Fibroblast of skin of left biceps (primary cell): ENCODE results near the gene DYNLT1.
"Not testable (repeated sequence)": the region's sequence is repeated elsewhere in the genome, so short reads cannot be mapped to it uniquely, and the experiment has no call there.

Source experiments
- DNase-seq, 2 experiments: peaks; one replicate each; pipeline ENCODE4 v3.0.0-alpha.2; 2013; ENCODE audit warnings: low read depth in 2 of 2

Gene DYNLT1

GRCh38 chr6:158644231-158645063 is at the start of gene DYNLT1:
Gene DYNLT1, minus strand, starts transcription at chr6:158644743. Its CDS starts 35 bp downstream, at chr6:158644708.
- DNase-seq: peak; percentile 69 to 71

GRCh38 chr6:158688860-158689259 is 44.3 kb upstream of the DYNLT1 start:
- DNase-seq: no peak

DNA sequence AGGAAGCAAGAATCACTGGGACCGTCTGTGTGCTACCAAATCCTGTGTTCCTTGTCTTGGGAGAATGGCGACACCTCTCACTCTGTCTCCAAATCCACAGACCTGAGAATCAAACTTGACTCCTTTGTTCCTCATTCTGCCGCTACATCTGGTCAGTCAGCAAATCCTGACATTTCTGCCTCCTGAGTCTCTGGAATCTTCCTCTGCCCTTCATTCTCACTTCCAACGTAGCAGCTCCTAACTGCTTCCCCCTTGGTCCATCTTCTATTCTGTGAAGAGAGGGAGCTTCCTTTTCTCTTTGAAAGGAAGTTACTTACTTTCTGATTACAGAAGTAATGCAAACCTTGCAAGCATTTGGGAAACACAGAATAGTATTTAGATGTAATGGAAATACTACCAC is 43.0 kb upstream of the DYNLT1 start:
- no peak for DNase-seq

DNA sequence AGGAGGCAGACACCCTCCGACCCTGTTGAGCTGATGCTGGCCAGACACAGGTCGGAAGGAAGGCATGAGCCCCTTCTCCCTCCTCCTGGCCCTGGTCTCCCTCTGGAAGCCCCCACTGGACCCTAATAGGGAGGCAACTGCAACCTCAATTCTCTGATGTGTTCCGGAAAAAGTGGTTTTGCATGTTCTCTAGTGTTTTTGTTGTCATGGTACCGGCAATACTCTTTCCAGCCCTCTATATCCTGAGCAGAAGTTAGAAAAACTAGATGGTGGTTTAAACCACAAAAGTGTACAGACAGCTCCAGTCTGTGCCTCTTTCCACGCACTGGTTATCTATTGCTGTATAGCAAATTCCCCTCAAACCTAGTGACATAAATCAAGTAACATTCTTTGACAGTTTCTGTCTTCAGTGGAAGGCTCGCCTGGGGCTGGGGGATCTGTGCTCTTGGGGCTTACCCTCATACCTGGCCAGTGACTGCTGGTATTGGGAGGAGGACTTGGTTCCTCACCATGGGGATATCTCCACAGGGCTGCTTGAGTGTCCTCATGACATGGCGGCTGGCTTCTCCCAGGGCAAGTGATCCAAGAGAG is 42.3 kb upstream of the DYNLT1 start:
- DNase-seq: no peak

DNA sequence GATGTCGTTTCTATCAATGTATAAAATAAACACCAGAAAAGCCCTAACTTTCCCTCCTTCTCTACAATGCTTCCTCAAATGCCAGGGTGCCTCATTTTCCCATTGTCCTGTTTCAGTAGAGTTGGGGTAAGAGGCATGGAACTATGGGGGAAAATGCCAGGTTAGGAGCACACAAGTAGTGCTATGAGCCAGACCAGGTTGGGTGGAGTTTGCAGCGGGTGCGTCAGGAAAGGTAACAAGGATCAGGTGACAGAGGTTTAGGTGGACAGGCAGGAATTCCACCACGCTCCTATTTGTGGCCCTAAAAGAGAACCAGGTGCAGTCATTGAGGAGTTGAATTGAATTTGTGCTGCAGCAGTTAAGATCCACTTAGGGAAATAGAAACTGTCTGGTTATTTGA is 41.8 kb upstream of the DYNLT1 start:
- DNase-seq: no peak

GRCh38 chr6:158684745-158685324 is 40.3 kb upstream of the DYNLT1 start:
- DNase-seq: no peak

DNA sequence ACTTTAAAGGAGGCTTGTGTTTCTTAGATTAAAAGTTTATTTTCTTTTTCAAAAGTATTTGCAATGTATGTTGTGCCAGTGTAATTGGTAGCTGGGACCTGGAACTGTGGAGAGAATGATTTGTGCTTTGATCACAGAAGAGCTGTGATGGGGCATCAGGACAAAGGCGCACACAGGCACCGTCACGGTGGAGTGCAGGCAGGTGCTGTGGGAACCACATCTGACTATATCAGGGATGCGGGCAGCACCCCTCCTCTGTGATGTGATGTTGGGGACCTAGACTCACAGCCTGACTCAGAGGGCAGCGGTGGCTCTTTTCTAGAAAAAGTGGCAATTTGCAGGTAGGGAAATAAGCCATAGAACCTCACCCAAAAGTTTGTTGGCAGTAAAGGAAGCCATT is 39.8 kb upstream of the DYNLT1 start:
- DNase-seq: no peak

DNA sequence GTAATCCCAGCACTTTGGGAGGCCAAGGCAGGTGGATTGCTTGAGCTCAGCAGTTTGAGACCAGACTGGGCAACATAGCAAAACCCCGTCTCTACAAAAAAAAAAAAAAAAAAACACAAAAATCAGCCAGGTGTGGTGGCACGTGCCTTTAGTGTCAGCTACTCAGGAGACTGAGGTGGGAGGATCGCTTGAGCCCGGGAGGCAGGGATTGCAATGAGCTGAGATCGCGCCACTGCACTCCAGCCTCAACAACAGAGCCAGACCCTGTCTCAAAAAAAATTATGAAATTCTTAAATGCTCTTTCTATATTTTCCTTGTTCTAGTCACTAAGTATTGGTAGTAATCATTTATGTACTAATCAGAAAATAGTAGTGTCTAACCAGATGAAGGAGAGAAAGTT is 35.9 kb upstream of the DYNLT1 start:
- no peak for DNase-seq

DNA sequence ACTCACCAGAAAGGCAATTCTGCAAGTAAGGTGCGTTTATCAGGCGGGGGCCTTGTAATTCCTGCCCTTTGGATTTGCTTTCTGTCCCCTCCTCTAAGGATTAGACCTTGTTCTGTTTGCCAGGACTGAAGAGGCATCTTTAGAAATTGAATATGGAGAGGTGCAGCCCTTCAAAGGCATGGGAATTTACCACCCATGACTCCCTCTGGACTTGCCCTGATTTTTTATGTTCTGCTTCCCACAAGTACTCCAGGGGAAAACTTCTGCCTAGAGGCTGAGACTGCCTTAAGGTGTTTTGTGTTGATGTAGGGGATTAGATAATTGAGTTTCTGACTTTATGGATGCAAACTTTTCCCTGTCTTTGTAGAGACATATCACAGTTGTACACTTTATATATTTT is 35.5 kb upstream of the DYNLT1 start:
- no peak for DNase-seq

GRCh38 chr6:158677906-158678578 is 33.5 kb upstream of the DYNLT1 start:
- no peak for DNase-seq

DNA sequence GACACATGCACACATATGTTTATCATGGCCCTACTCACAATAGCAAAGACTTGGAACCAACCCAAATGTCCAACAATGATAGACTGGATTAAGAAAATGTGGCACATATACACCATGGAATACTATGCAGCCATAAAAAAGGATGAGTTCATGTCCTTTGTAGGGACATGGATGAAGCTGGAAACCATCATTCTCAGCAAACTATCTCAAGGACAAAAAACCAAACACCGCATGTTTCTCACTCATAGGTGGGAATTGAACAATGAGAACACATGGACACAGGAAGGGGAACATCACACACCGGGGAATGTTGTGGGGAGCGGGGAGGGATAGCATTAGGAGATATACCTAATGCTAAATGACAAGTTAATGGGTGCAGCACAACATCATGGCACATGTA is 32.6 kb upstream of the DYNLT1 start:
- not testable (repeated sequence) for DNase-seq

GRCh38 chr6:158674342-158675131 is 30.0 kb upstream of the DYNLT1 start:
- DNase-seq: no peak

- no peak for DNase-seq
Measured at GRCh38 chr6:158672726-158673125, 28.2 kb upstream of the DYNLT1 start.

DNA sequence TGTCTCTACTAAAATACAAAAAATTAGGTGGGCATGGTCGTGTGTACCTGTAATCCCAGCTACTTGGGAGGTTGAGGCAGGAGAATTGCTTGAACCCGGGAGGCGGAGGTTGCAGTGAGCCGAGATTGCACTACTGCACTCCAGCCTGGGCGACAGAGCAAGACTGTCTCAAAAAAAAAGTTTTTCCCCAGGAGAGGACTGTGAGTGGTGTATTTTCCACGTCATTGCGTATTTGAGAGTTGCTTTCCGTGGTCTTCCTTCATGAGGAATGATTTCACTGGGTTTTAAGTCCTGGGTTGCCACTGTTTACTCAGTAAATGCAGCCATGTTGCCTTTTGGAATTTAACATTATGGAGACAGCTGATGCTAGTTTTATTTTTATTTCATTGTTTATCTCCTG is 27.6 kb upstream of the DYNLT1 start:
- not testable (repeated sequence) for DNase-seq

DNA sequence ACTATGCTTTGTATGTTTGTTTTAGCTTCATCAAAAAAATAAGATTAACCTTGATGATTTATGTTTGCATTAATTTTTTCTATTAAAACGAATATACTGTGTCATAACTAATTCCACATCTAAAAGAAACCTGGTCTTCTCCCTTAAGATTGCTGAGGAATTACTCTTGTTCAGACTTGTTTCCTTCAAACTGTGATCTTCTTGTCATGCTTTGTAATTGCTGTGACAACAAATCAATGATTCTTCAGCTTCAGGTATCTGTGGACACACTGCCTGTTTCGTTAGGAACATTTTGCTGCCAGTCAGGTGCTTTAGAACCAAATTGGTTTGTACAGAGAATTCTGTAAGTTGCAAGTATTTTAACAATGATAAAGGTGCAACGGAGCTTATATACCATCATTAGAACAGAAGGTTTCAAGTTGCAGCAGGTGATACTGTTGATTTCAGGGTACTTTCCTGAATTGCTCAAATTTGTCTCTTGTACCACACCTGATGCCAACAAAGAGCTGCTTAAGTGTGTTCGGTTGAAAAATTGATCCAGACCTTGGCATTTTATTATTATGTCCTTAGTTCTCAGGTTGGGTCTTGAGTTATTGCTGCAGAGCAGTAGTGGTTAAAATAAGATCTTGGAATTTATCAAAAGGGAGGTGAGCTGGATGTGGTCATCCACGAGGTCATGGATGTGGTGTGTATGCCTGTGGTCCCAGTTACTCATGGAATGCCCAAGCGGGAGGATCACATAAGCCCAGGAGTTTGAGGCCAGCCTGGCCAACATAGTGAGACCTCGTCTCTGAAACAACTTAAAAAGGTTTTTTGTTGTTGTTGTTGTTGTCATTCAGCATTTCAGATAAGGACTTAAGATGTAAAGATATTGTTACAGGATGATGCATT is 24.8 kb upstream of the DYNLT1 start:
- DNase-seq: no peak

GRCh38 chr6:158668707-158669103 is 24.2 kb upstream of the DYNLT1 start:
- DNase-seq: no peak

DNA sequence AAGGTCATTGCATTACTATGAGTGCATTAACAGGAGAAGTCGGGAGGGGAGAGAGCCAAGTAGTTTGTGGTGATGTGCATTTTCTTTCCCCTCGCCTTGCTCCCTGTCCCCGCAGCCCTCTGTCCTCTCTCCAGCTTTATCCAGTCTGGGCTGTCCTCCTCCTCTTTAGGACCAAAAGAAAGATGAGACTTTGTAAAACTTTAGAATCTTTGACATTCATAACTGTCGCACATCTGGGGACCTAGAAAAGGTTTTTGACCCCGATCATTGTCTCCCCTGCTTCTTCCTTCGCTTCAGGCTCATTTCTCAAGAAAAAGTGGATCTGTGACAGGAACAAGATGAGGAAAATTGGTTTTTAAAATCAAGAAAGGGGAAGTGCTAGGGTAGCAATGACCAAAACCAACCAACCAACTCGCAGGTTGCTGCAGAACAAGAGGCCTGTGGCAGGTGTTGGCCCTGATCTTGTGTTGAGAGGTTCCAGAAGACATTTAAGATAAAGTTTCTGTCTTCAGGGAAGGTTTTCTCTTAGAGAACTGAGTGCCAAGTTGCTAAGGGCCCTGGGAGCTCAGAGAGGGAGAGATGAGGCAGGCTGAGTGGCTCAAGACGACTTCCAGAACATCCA is 22.9 kb upstream of the DYNLT1 start:
- no peak for DNase-seq

DNA sequence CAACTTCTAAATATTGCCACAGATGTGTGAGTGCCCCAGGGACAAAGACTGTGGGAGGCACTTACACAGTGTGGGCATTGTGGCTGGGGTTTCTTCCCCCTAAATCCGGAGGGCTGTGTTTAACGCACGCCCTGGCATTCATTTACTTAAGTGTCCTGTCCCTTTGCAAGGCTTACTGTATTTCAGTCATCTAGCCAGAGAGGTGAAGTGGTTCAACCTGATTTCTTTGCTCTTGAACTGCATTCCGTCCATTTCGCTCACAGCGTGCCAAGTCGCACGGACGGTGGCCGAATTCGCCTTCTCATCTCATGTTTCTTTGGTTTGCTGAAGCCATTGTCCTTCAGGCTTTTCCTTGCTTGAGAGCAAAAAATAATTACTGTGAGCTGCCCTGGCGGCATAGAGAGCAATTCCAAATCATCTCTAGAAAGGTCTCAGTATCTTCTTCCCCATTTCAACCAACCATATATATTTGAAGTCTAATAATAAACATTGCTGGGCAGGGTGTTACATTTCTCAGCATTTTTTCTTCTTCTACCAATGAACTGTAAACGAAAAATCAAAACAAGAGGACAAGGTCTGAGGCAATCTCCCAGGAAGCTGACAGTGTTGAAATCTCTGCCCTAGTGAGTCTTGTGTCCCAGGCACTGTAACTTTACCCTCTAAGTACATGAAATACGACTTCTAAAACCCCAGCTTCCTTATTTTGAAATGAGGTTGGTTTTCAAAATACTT is 22.3 kb upstream of the DYNLT1 start:
- DNase-seq: no peak

GRCh38 chr6:158665332-158665731 is 20.8 kb upstream of the DYNLT1 start:
- DNase-seq: no peak
